Measurements from ENCODE around the gene SPOCK3. TPM values are rescaled to one million over a fixed set of nuclear protein-coding genes. Genes with fewer than 3 reads are reported as not detected.
"Not testable (repeated sequence)": the region's sequence is repeated elsewhere in the genome, so short reads cannot be mapped to it uniquely, and the experiment has no call there.

The SPOCK3 gene
- total and polyA plus RNA-seq, 2 experiments from 2014 or later: 1.6 to 4.1 TPM

DNA sequence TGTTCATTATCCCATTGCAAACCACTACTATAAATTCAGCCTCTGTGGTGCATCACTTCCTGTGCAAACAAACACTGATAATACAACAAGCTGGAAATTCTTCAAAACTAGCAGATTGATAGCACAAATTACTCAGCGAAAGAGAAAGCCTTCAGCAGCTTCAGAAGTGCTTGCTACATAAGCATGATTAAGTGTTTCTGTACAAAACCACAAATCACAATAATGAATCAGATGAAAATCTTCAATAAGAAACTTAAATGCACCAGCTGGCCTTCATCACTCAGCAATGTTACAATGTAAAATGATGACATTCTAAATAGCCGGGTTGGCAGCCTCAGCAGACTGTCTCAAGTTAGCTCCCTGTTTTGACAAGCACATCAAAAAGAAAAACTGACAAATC lies 262.2 kb downstream of the SPOCK3 start (continued):
- TF ChIP-seq, protein P1, sequence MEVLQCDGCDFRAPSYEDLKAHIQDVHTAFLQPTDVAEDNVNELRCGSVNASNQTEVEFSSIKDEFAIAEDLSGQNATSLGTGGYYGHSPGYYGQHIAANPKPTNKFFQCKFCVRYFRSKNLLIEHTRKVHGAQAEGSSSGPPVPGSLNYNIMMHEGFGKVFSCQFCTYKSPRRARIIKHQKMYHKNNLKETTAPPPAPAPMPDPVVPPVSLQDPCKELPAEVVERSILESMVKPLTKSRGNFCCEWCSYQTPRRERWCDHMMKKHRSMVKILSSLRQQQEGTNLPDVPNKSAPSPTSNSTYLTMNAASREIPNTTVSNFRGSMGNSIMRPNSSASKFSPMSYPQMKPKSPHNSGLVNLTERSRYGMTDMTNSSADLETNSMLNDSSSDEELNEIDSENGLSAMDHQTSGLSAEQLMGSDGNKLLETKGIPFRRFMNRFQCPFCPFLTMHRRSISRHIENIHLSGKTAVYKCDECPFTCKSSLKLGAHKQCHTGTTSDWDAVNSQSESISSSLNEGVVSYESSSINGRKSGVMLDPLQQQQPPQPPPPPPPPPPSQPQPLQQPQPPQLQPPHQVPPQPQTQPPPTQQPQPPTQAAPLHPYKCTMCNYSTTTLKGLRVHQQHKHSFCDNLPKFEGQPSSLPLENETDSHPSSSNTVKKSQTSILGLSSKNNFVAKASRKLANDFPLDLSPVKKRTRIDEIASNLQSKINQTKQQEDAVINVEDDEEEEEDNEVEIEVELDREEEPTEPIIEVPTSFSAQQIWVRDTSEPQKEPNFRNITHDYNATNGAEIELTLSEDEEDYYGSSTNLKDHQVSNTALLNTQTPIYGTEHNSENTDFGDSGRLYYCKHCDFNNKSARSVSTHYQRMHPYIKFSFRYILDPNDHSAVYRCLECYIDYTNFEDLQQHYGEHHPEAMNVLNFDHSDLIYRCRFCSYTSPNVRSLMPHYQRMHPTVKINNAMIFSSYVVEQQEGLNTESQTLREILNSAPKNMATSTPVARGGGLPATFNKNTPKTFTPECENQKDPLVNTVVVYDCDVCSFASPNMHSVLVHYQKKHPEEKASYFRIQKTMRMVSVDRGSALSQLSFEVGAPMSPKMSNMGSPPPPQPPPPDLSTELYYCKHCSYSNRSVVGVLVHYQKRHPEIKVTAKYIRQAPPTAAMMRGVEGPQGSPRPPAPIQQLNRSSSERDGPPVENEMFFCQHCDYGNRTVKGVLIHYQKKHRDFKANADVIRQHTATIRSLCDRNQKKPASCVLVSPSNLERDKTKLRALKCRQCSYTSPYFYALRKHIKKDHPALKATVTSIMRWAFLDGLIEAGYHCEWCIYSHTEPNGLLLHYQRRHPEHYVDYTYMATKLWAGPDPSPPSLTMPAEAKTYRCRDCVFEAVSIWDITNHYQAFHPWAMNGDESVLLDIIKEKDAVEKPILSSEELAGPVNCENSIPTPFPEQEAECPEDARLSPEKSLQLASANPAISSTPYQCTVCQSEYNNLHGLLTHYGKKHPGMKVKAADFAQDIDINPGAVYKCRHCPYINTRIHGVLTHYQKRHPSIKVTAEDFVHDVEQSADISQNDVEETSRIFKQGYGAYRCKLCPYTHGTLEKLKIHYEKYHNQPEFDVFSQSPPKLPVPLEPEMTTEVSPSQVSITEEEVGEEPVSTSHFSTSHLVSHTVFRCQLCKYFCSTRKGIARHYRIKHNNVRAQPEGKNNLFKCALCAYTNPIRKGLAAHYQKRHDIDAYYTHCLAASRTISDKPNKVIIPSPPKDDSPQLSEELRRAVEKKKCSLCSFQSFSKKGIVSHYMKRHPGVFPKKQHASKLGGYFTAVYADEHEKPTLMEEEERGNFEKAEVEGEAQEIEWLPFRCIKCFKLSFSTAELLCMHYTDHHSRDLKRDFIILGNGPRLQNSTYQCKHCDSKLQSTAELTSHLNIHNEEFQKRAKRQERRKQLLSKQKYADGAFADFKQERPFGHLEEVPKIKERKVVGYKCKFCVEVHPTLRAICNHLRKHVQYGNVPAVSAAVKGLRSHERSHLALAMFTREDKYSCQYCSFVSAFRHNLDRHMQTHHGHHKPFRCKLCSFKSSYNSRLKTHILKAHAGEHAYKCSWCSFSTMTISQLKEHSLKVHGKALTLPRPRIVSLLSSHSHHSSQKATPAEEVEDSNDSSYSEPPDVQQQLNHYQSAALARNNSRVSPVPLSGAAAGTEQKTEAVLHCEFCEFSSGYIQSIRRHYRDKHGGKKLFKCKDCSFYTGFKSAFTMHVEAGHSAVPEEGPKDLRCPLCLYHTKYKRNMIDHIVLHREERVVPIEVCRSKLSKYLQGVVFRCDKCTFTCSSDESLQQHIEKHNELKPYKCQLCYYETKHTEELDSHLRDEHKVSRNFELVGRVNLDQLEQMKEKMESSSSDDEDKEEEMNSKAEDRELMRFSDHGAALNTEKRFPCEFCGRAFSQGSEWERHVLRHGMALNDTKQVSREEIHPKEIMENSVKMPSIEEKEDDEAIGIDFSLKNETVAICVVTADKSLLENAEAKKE (CRISPR knock-in tag; IDR thresholded peaks at IDR 0.05): no peak
- no peak for TF ChIP-seq POLR2AphosphoS5 (IDR thresholded peaks at IDR 0.05; ENCODE audit: low read depth)
- TF ChIP-seq ZNF331 (CRISPR knock-in tag; IDR thresholded peaks at IDR 0.05; ENCODE audit: low read depth): no peak
- TF ChIP-seq, protein P2, sequence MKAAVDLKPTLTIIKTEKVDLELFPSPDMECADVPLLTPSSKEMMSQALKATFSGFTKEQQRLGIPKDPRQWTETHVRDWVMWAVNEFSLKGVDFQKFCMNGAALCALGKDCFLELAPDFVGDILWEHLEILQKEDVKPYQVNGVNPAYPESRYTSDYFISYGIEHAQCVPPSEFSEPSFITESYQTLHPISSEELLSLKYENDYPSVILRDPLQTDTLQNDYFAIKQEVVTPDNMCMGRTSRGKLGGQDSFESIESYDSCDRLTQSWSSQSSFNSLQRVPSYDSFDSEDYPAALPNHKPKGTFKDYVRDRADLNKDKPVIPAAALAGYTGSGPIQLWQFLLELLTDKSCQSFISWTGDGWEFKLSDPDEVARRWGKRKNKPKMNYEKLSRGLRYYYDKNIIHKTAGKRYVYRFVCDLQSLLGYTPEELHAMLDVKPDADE (IDR thresholded peaks at IDR 0.05): no peak
- no peak for TF ChIP-seq NANOG (IDR thresholded peaks at IDR 0.05; ENCODE audit: borderline replicate concordance)
- TF ChIP-seq, protein P3, sequence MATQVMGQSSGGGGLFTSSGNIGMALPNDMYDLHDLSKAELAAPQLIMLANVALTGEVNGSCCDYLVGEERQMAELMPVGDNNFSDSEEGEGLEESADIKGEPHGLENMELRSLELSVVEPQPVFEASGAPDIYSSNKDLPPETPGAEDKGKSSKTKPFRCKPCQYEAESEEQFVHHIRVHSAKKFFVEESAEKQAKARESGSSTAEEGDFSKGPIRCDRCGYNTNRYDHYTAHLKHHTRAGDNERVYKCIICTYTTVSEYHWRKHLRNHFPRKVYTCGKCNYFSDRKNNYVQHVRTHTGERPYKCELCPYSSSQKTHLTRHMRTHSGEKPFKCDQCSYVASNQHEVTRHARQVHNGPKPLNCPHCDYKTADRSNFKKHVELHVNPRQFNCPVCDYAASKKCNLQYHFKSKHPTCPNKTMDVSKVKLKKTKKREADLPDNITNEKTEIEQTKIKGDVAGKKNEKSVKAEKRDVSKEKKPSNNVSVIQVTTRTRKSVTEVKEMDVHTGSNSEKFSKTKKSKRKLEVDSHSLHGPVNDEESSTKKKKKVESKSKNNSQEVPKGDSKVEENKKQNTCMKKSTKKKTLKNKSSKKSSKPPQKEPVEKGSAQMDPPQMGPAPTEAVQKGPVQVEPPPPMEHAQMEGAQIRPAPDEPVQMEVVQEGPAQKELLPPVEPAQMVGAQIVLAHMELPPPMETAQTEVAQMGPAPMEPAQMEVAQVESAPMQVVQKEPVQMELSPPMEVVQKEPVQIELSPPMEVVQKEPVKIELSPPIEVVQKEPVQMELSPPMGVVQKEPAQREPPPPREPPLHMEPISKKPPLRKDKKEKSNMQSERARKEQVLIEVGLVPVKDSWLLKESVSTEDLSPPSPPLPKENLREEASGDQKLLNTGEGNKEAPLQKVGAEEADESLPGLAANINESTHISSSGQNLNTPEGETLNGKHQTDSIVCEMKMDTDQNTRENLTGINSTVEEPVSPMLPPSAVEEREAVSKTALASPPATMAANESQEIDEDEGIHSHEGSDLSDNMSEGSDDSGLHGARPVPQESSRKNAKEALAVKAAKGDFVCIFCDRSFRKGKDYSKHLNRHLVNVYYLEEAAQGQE (IDR thresholded peaks at IDR 0.05; ENCODE audit: unreplicated experiment): no peak

DNA sequence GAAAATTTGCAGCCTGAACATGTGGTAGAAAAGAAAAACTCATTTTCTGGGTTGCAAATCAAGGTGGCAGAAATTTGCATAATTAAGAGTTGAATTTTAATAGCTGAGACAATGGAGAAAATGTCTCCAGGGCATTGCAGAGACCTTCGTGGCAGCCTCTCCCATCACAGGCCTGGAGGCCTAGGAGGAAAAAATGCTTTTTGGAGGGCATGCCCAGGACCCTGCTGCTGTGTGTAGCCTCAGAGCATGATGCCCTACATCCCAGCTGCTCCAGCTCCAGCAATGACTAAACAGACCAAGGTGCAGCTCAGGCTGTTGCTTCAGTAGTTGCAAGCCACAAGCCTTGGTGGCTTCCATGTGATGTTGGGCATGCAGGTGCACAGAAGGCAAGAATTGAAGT lies 266.1 kb downstream of the SPOCK3 start:
- peaks cover 32% of the 10 kb centered on the region for H3K9me3 Mint-ChIP-seq
- H3K4me1 ChIP-seq (ENCODE audit: insufficient read depth); H3K9me2 ChIP-seq (ENCODE audit: insufficient read depth); DNase-seq (ENCODE audit: low spot score); H3K4me3 ChIP-seq; H3K27ac ChIP-seq (ENCODE audit: low read depth); H3K27ac Mint-ChIP-seq; H2AFZ ChIP-seq; H3F3A ChIP-seq (replicated peaks; ENCODE audit: low read depth); H3K79me2 ChIP-seq (replicated peaks; ENCODE audit: insufficient read depth); ATAC-seq; H3K4me3 Mint-ChIP-seq; H3K27me3 Mint-ChIP-seq (ENCODE audit: insufficient read depth, low read depth, poor library complexity); H3K4me1 Mint-ChIP-seq; H4K20me1 ChIP-seq (replicated peaks; ENCODE audit: insufficient read depth); H3K4me2 ChIP-seq; H3K27me3 ChIP-seq (ENCODE audit: insufficient read depth): not testable (repeated sequence)
- peaks cover 14% of the 10 kb centered on the region; the same call in 1 of the 2 replicates for H3K36me3 ChIP-seq (ENCODE audit: insufficient read depth)
- peaks cover 23% of the 10 kb centered on the region for H3K36me3 Mint-ChIP-seq (ENCODE audit: low read depth)

Measured in GM23338 (cell line).